ENCODE results near the gene FAM222B. TPM values are rescaled to one million over a fixed set of nuclear protein-coding genes. Genes with fewer than 3 reads are reported as not detected.
A peak's percentile ranks its signal among the peaks of the same experiment; 100 is the strongest.

FAM222B gene
- total RNA-seq, 1 donor from 2014 or later: 12.2 TPM

DNA sequence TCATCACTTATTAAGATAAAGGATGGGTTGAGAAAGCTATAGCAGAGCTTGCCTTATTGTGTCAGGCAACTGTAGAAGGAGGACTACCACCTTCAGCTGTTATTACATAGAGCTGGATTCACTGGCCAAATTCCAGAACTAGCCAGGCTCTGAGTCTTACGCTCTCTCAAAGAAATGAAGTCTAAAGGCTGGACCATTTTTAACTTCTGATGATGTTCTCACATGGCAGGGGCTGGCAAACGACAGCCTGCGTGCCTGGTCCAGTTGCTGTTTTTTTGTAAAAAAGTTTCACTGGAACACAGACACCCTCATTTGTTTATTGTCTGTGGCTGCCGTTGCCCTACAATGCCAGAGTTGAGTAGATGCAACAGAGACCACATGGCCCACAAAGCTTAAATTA lies 77.6 kb downstream of the FAM222B start:
- no peak for ATAC-seq

GRCh38 chr17:28763804-28764266 lies 78.8 kb downstream of the FAM222B start:
- ATAC-seq: peak; percentile 45

DNA sequence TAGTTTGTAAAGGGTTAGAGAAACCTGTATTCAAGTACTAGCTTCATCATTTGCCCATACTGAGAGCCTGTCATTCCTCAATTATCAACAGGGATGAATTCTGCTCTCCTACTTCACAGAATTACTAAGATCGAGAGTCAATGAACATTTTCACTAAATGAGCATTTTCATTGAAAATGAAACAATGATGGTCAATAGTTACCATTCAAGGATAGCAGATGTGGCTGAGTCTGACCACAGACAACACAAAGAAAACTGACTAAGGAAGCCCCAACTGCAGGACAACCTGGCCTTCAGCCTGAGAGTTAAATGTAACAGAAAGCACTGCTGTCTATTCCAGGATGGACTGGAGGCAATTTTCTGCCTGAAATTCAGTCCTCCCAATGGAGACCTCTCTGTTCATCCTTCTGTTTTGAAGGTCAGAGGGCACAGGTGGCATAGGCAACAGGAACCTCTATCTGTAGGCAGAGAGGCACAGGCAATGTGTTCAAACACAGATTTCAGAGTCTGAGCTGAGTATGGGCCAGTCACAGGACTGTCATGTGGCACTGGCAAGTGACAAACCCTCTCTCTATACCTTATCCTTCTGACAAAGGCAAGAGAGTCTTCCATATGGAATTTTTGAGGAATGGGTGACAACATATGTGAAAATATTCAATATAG lies 79.3 kb downstream of the FAM222B start:
- peak; percentile 7 for ATAC-seq

- ATAC-seq: peak; percentile 51
Measured at GRCh38 chr17:28760601-28761562, 81.7 kb downstream of the FAM222B start.

GRCh38 chr17:28759256-28759865 lies 83.2 kb downstream of the FAM222B start:
- peak; percentile 10 for ATAC-seq

DNA sequence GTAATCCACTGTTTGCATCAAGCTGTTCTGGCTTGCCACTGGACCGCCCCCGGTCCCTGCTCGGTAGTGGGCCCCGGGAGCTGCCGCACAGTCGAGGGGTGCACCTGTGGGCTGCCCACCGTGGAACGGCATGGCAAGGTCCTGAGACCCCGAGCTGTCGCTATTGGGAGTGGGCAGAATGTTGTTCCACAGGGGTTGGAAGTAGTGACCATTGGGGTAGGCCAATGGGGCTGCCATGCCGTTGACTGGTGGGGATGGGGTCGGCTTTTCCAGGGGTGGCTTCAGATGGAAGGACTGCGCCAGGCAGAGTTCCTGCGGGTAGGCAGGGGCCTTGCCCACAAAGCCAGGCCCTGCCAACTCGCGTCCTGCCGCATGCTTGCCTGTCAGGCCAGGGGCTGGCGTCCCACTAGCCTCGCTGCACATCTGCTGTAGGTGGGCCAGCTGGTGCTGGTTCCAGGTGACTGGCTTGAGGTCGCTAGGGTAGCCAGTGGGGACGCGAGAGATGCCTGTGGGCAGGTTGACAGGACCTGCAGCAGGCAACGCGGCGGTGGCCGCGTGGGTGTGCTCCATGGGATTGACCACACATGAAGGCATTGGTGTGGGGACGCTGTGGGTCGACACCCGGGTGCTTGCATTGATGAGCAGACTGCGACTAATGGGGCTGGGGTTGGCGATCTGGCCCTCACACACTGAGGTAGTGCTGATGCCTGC lies 84.0 kb downstream of the FAM222B start:
- no peak for ATAC-seq

DNA sequence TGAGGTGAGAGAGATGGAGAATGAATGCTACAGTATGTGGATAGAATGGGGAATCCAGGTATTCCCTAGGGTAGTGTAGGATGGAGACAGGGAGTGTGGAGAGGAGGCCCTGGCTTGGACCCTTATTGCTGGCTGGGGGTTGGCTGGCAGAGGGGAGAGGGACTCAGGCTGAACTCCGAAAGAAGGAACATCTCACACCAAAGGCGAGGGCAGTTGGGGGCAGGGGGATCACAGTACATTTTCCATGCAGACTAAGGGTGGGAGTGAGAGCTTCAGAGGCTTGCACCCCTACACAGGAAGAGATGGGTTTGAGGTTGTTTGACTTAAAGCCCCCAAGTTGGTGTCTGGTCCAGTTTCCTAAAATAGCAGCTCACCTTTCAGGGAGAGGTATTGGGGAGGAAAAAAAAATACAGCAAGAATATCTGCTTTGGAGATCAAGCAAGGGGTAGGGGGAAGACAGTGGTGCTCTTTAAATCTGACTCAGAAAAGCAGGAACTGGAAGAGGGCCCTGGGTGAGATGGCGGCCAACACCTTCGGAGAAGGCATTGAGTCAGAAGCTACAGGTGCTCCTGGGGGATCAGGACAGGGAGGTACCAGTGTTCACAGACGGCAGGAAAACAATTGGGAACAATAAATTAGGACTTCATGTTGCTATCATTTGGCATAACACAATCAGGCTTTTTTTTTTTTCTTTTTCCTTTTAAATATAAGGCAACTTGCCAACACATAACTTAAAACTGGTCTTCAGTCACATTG lies 86.4 kb downstream of the FAM222B start:
- peak; percentile 59 for ATAC-seq

GRCh38 chr17:28755486-28755885 lies 87.1 kb downstream of the FAM222B start:
- no peak for ATAC-seq

DNA sequence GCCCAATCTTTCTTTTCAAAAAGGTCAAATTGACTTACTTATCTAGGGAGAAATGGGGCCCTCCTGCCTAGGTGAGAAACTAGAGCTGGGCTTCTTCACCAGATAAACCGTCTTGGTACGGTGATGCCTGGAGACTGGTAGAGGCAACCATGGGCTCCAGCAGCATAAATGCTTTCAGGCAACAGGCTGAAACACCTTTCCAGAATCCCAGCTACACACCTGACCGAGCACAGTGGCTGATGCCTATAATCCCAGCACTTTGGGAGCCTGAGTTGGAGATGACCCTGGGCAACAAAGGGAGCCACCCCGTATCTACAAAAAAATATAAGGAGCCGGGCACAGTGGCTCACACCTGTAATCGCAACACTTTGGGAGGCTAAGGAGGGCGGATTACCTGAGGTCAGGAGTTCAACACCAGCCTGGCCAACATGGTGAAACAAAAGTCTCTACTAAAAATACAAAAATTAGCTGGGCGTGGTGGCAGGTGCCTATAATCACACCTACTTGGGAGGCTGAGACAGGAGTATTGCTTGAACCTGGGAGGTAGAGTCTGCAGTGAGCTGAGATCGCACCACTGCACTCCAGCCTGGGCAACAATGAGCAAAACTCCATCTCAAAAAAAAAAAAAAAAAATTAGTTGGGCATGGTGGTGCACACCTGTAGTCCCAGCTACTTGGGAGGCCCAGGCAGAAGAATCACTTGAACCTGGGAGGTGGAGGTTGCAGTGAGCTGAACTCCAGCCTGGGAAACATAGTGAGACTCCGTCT lies 90.8 kb downstream of the FAM222B start:
- no peak for ATAC-seq

- ATAC-seq: peak; percentile 58
Measured at GRCh38 chr17:28750178-28751047, 92.2 kb downstream of the FAM222B start.

DNA sequence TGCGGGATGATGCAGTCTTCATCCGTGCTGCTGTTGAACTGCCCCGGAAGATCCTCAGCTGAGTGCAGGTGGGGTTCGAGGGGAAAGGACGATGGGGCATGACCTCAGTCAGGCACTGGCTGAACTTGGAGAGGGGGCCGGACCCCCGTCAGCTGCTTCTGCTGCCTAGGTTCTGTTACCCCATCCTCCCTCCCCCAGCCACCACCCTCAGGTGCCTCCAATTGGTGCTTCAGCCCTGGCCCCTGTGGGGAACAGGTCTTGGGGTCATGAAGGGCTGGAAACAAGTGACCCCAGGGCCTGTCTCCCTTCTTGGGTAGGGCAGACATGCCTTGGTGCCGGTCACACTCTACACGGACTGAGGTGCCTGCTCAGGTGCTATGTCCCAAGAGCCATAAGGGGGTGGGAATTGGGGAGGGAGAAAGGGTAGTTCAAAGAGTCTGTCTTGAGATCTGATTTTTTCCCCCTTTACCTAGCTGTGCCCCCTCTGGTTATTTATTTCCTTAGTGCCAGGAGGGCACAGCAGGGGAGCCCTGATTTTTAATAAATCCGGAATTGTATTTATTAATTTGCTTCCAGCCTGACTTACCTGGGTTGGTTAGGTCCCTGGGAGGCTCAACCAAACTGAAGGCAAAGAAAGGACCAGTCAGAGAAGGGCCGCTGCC lies 92.9 kb downstream of the FAM222B start:
- ATAC-seq: no peak

DNA sequence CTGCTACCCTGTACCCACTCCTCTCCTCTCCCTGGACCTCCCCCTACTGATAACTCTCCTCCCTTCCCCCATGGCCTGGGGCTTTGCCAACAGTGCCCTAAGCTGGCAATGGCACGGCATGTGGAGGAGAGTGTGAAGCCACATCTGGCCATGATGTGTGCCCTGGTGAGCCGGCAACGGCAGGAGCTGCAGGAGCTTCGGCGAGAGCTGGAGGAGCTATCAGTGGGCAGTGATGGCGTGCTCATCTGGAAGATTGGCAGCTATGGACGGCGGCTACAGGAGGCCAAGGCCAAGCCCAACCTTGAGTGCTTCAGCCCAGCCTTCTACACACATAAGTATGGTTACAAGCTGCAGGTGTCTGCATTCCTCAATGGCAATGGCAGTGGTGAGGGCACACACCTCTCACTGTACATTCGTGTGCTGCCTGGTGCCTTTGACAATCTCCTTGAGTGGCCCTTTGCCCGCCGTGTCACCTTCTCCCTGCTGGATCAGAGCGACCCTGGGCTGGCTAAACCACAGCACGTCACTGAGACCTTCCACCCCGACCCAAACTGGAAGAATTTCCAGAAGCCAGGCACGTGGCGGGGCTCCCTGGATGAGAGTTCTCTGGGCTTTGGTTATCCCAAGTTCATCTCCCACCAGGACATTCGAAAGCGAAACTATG lies 93.6 kb downstream of the FAM222B start:
- ATAC-seq: no peak

DNA sequence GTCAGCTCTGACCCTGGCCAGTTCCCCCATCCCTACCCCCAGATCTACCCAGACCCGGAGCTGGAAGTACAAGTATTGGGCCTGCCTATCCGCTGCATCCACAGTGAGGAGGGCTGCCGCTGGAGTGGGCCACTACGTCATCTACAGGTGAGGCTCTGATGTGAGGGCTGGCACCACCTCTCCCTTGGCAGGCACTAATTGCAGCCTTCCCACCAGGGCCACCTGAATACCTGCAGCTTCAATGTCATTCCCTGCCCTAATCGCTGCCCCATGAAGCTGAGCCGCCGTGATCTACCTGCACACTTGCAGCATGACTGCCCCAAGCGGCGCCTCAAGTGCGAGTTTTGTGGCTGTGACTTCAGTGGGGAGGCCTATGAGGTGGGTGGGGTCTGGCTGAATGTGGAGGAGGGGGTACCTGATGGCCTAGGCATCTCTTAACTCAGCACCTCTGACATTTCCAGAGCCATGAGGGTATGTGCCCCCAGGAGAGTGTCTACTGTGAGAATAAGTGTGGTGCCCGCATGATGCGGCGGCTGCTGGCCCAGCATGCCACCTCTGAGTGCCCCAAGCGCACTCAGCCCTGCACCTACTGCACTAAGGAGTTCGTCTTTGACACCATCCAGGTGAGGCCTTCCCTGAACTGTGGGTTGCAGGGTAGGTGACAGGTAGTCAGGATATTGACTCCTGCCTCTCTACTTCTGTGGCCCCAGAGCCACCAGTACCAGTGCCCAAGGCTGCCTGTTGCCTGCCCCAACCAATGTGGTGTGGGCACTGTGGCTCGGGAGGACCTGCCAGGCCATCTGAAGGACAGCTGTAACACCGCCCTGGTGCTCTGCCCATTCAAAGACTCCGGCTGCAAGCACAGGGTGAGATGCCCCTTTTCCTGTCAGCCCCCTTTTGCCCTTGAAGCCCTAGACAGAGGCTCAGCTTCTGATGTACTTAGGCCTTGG lies 94.5 kb downstream of the FAM222B start:
- no peak for ATAC-seq

GRCh38 chr17:28747051-28747691 lies 95.4 kb downstream of the FAM222B start:
- peak; percentile 22 for ATAC-seq

- ATAC-seq: peak; percentile 0
Measured at GRCh38 chr17:28746611-28747050, 96.0 kb downstream of the FAM222B start.

GRCh38 chr17:28745786-28746411 lies 96.7 kb downstream of the FAM222B start:
- ATAC-seq: peak; percentile 69

All from esophagus mucosa (tissue), 1 donor.